ENCODE data around the gene CNTNAP5.

The CNTNAP5 gene

DNA sequence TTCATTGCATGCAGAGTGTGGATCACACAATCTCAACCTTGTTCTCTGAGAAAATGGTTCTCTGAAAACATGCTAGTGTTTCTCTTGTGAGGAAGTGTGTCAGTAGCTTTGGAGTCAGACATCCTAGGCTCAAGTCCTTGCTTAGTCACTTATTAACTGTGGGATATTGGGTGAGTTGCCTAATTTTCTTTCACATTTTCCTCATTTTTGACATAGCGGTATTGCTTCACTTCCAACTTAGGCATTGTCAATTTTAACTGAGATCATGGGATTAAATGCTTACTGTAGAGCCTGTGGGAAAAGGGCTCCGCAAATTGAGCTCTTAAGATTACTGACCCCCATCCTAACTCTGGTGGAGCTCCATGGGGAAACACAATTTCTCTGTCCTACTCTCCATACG lies 622.2 kb downstream of the CNTNAP5 start:
- TF ChIP-seq, protein P1, sequence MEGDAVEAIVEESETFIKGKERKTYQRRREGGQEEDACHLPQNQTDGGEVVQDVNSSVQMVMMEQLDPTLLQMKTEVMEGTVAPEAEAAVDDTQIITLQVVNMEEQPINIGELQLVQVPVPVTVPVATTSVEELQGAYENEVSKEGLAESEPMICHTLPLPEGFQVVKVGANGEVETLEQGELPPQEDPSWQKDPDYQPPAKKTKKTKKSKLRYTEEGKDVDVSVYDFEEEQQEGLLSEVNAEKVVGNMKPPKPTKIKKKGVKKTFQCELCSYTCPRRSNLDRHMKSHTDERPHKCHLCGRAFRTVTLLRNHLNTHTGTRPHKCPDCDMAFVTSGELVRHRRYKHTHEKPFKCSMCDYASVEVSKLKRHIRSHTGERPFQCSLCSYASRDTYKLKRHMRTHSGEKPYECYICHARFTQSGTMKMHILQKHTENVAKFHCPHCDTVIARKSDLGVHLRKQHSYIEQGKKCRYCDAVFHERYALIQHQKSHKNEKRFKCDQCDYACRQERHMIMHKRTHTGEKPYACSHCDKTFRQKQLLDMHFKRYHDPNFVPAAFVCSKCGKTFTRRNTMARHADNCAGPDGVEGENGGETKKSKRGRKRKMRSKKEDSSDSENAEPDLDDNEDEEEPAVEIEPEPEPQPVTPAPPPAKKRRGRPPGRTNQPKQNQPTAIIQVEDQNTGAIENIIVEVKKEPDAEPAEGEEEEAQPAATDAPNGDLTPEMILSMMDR (IDR thresholded peaks at IDR 0.05; ENCODE audit: low read depth, low read length): no peak
- no peak for TF ChIP-seq EZH2phosphoT487 (IDR thresholded peaks at IDR 0.05; ENCODE audit: low read depth)
- no peaks in the 10 kb centered on the region for H4K20me1 ChIP-seq (ENCODE audit: insufficient read depth, low read length)
- H3K27ac ChIP-seq (ENCODE audit: low read length): no peak overlapping the region
- no peaks in the 10 kb centered on the region; the same call in 1 of the 2 replicates for H3K27me3 ChIP-seq (ENCODE audit: low read depth, low read length)
- no peaks in the 10 kb centered on the region for H3K36me3 ChIP-seq (replicated peaks; ENCODE audit: low read depth, low read length)
- no peak overlapping the region for H2AFZ ChIP-seq (ENCODE audit: low read depth, low read length)
- H3K79me2 ChIP-seq (ENCODE audit: low read length): no peaks in the 10 kb centered on the region
- no peak overlapping the region for H3K4me3 ChIP-seq (ENCODE audit: low read length)
- peaks cover 10% of the 10 kb centered on the region for H3K4me1 ChIP-seq (ENCODE audit: low read length)
- no peak overlapping the region for H3K4me2 ChIP-seq (ENCODE audit: low read length)
- no peaks in the 10 kb centered on the region for H3K9me3 ChIP-seq (ENCODE audit: insufficient read depth, low read length)
- no peak overlapping the region for H3K9ac ChIP-seq (ENCODE audit: low read length)

DNA sequence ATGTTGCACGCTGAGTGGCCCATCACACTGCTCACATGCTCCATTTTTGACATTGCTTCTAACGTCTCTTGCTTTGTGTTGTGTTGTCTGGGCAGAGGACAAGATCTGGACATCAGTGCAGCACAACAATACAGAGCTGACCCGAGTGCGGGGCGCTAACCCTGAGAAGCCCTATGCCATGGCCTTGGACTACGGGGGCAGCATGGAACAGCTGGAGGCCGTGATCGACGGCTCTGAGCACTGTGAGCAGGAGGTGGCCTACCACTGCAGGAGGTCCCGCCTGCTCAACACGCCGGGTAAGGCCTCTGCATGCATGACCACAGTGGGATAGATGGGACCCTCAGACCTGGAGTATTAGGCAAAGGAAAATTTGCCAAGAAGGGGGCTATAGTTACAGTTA lies 622.6 kb downstream of the CNTNAP5 start:
- Histone ChIP-seq H3K79me2 (ENCODE audit: low read length) (no peaks in the 10 kb centered on the region), H3K27ac (ENCODE audit: low read length) (no peak overlapping the region), H3K4me3 (ENCODE audit: low read length) (no peak overlapping the region), H2AFZ (ENCODE audit: low read depth, low read length) (no peak overlapping the region), H3K4me2 (ENCODE audit: low read length) (no peak overlapping the region), H3K4me1 (ENCODE audit: low read length) (peaks cover 10% of the 10 kb centered on the region), H3K27me3 (ENCODE audit: low read depth, low read length) (no peaks in the 10 kb centered on the region; the same call in 1 of the 2 replicates), H3K9ac (ENCODE audit: low read length) (no peak overlapping the region), H3K36me3 (replicated peaks; ENCODE audit: low read depth, low read length) (no peaks in the 10 kb centered on the region), H4K20me1 (ENCODE audit: insufficient read depth, low read length) (no peaks in the 10 kb centered on the region), H3K9me3 (ENCODE audit: insufficient read depth, low read length) (no peaks in the 10 kb centered on the region)
- TF ChIP-seq EZH2phosphoT487 (IDR thresholded peaks at IDR 0.05; ENCODE audit: low read depth): no peak
- TF ChIP-seq, protein P1 (IDR thresholded peaks at IDR 0.05; ENCODE audit: low read depth, low read length): no peak

DNA sequence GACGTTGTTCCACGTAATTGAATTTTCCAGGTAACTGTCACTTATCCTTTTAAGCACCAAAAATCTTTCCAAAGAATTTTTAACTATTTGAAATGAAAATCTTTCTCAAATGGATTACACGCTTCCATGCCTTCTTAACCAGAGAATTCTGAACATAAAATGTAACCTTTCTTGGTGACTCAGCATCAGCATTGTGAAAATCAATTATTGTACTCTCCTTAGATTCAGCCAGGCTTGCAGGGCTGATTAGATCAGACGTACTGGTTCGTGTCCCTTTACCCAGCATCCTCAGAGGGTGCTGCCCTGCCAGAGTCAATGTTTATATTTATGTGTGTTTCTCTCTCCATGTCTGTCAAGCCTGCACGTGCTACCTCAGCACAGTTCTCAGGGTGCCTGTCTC lies 623.9 kb downstream of the CNTNAP5 start:
- Histone ChIP-seq H3K36me3 (replicated peaks; ENCODE audit: low read depth, low read length) (no peaks in the 10 kb centered on the region), H3K27ac (ENCODE audit: low read length) (no peak overlapping the region), H4K20me1 (ENCODE audit: insufficient read depth, low read length) (no peaks in the 10 kb centered on the region), H3K4me3 (ENCODE audit: low read length) (no peak overlapping the region), H3K4me2 (ENCODE audit: low read length) (no peak overlapping the region), H3K27me3 (ENCODE audit: low read depth, low read length) (no peaks in the 10 kb centered on the region; the same call in 1 of the 2 replicates), H3K79me2 (ENCODE audit: low read length) (no peaks in the 10 kb centered on the region), H3K9ac (ENCODE audit: low read length) (no peak overlapping the region), H3K9me3 (ENCODE audit: insufficient read depth, low read length) (no peaks in the 10 kb centered on the region), H2AFZ (ENCODE audit: low read depth, low read length) (no peak overlapping the region), H3K4me1 (ENCODE audit: low read length) (peaks cover 10% of the 10 kb centered on the region)
- TF ChIP-seq EZH2phosphoT487 (IDR thresholded peaks at IDR 0.05; ENCODE audit: low read depth): no peak

DNA sequence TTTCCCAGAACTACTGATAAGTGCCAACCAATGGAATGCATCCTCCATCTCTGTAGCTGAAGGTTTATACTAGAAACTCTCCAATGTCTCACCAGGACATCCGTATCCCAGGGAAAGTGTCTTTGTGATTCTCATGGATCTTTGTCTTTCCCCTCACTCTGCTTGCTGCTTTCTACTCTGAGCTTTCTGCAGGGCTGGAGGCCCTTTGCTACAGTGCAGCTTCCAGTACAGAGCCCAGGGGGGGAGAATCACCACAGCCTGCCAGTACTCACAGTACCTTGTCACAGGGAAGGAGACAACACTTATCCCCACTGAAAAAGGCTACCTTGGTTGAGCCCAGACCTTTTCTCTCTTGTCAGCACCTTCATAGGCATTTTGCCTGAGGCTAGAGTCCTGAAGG lies 627.0 kb downstream of the CNTNAP5 start:
- no peaks in the 10 kb centered on the region for H3K79me2 ChIP-seq (ENCODE audit: low read length)
- no peak overlapping the region for H3K4me2 ChIP-seq (ENCODE audit: low read length)
- H3K27me3 ChIP-seq (ENCODE audit: low read depth, low read length): no peaks in the 10 kb centered on the region; the same call in 1 of the 2 replicates
- H3K4me1 ChIP-seq (ENCODE audit: low read length): 0 out of 2 replicates have a peak, but pooled peaks cover 2% of the 10 kb centered on the region
- no peak overlapping the region for H3K4me3 ChIP-seq (ENCODE audit: low read length)
- TF ChIP-seq EZH2phosphoT487 (IDR thresholded peaks at IDR 0.05; ENCODE audit: low read depth): no peak
- TF ChIP-seq, protein P1 (IDR thresholded peaks at IDR 0.05; ENCODE audit: low read depth, low read length): no peak
- no peak overlapping the region for H3K27ac ChIP-seq (ENCODE audit: low read length)
- no peaks in the 10 kb centered on the region for H3K9me3 ChIP-seq (ENCODE audit: insufficient read depth, low read length)
- no peaks in the 10 kb centered on the region for H4K20me1 ChIP-seq (ENCODE audit: insufficient read depth, low read length)
- H2AFZ ChIP-seq (ENCODE audit: low read depth, low read length): no peak overlapping the region
- H3K36me3 ChIP-seq (replicated peaks; ENCODE audit: low read depth, low read length): no peaks in the 10 kb centered on the region
- H3K9ac ChIP-seq (ENCODE audit: low read length): no peak overlapping the region
